K562 (cell line): ENCODE data around the gene PSMC1. TPM values are rescaled to one million over a fixed set of nuclear protein-coding genes. Genes with fewer than 3 reads are reported as not detected.

Experiments used
- ATAC-seq: fragments of 200-7000 bp; cut with Tn5 transposase; 3 replicates; pipeline ENCODE4 v1.9.1; 2020; ENCODE audit warnings: moderate library complexity
- BruUV-seq: library from RNA; stranded (reverse); fragments of 400-500 nt; replicated peaks from 2 replicates; lab custom pipeline; 2021; lab: Mats Ljungman, UMichigan
- CTCF ChIA-PET: fragments of 300-600 bp; formaldehyde crosslinking; extraction: SDS; loops from one replicate; lab custom pipeline; 2021; ENCODE audit warnings: low intra/inter-chr PET ratio; lab: Yijun Ruan, JAX
- POLR2A ChIA-PET: fragments of 300-600, 350-650 bp; sonication (Branson Sonifier 250); formaldehyde crosslinking; extraction: SDS; loops from one replicate; lab custom pipeline; 2021; ENCODE audit warnings: antibody characterized with exemption, inconsistent platforms; lab: Yijun Ruan, JAX
- DNase-seq, 4 experiments: peaks; one replicate each; pipeline versions ENCODE4 v3.0.0 to v3.0.0-alpha.2; 2011 to 2018; ENCODE audit warnings: low spot score in 3 of 4, mixed read lengths in 3 of 4; ENCODE audit errors: extremely low read depth in 1 of 4
- FAIRE-seq: peaks from 2 replicates; lab custom pipeline; 2011; peaks lifted over from hg19 to GRCh38; lab: Jason Lieb, UNC
- H2AFZ ChIP-seq: 2 replicates; pipeline ENCODE4 v1.6.0; 2011; ENCODE audit warnings: low read depth, low read length, control low read depth, inconsistent platforms
- H3K27ac ChIP-seq: fragments of 200-600 bp; 3 replicates; pipeline ENCODE4 v1.8.0; 2011; ENCODE audit warnings: low read depth, mild to moderate bottlenecking, control low read depth, inconsistent platforms, low read length, moderate library complexity, mixed read lengths; ENCODE audit errors: extremely low read depth
- H3K27me3 ChIP-seq, 2 experiments: fragments of 300-600 bp in 1 of 2; 2 replicates in 1 of 2; 3 replicates in 1 of 2; pipeline versions ENCODE4 v1.6.0 to v1.8.0; 2011; ENCODE audit warnings: inconsistent platforms in 2 of 2, low read length in 2 of 2, mild to moderate bottlenecking in 1 of 2, mixed read lengths in 1 of 2, moderate library complexity in 1 of 2; ENCODE audit not compliant: control insufficient read depth in 2 of 2, insufficient read depth in 2 of 2
- H3K36me3 ChIP-seq: fragments of 300-600 bp; 3 replicates; pipeline ENCODE4 v1.8.0; 2011; ENCODE audit warnings: mild to moderate bottlenecking, low read length, inconsistent platforms; ENCODE audit not compliant: control insufficient read depth, insufficient read depth
- H3K4me1 ChIP-seq, 2 experiments: fragments of 200-600 bp in 1 of 2; replicated peaks in 1 of 2; 2 replicates in 1 of 2; 3 replicates in 1 of 2; pipeline versions ENCODE4 v1.5.1 to v1.8.0; 2011; ENCODE audit warnings: inconsistent platforms in 2 of 2, low read length in 2 of 2, mild to moderate bottlenecking in 1 of 2, mixed read lengths in 1 of 2, moderate library complexity in 1 of 2; ENCODE audit not compliant: control insufficient read depth in 2 of 2, insufficient read depth in 2 of 2
- H3K4me2 ChIP-seq: 2 replicates; pipeline ENCODE4 v1.6.1; 2011; ENCODE audit warnings: low read length, control low read depth, inconsistent platforms, mixed read lengths; ENCODE audit not compliant: insufficient read depth
- H3K4me3 ChIP-seq: fragments of 200-600 bp; sonication (generic), shearing (Covaris generic); 2 replicates; pipeline ENCODE4 v1.5.1; 2016; ENCODE audit warnings: control low read depth, inconsistent platforms
- H3K79me2 ChIP-seq: fragments of 200-600 bp; 3 replicates; pipeline ENCODE4 v1.8.0; 2011; ENCODE audit warnings: low read length, inconsistent platforms; ENCODE audit not compliant: control insufficient read depth, insufficient read depth
- H3K9ac ChIP-seq, 2 experiments: 2 replicates each; pipeline versions ENCODE4 v1.6.0 to v1.6.1; 2011; ENCODE audit warnings: low read depth in 2 of 2, low read length in 2 of 2, control low read depth in 1 of 2, inconsistent platforms in 1 of 2, mild to moderate bottlenecking in 1 of 2, mixed read lengths in 1 of 2; ENCODE audit not compliant: insufficient read depth in 1 of 2
- H3K9me1 ChIP-seq: one replicate; pipeline ENCODE4 v1.6.0; 2011; ENCODE audit warnings: inconsistent platforms, mild to moderate bottlenecking, low read length, moderate library complexity; ENCODE audit not compliant: control insufficient read depth, insufficient read depth
- H3K9me3 ChIP-seq: replicated peaks from 2 replicates; pipeline ENCODE4 v1.5.1; 2011; ENCODE audit warnings: low read depth, low read length, inconsistent platforms; ENCODE audit not compliant: control insufficient read depth, insufficient read depth
- H4K20me1 ChIP-seq: replicated peaks from 2 replicates; pipeline ENCODE4 v1.6.1; 2011; ENCODE audit warnings: low read length, inconsistent platforms, mixed read lengths; ENCODE audit not compliant: control insufficient read depth, insufficient read depth
- ARNT ChIP-seq, 2 experiments: fragments of 450-650 bp; IDR thresholded peaks; 2 replicates each; pipeline ENCODE4 v1.6.1; 2016; ENCODE audit warnings: mild to moderate bottlenecking in 1 of 2
- BCOR ChIP-seq: fragments of 450-650 bp; IDR thresholded peaks from 2 replicates; pipeline ENCODE4 v1.6.1; 2016
- DNMT1 ChIP-seq: fragments of 450-650 bp; IDR thresholded peaks from 2 replicates; pipeline ENCODE4 v1.6.1; 2016; ENCODE audit warnings: antibody characterized with exemption, mild to moderate bottlenecking
- EGR1 ChIP-seq: fragments of 450-650 bp; conservative IDR thresholded peaks from 2 replicates; pipeline ENCODE4 v1.6.1; 2017; ENCODE audit warnings: mild to moderate bottlenecking
- HEY1 ChIP-seq: fragments of 250-450 bp; sonication (Bioruptor Pico); IDR thresholded peaks from 2 replicates; pipeline ENCODE4 v1.5.0; 2020; ENCODE audit warnings: mild to moderate bottlenecking, moderate library complexity, borderline replicate concordance
- HOXB6 ChIP-seq: fragments of 250-450 bp; sonication (Bioruptor Pico); IDR thresholded peaks from 2 replicates; pipeline ENCODE4 v1.5.1; 2022; ENCODE audit warnings: mild to moderate bottlenecking, borderline replicate concordance
- JUNB ChIP-seq: fragments of 450-650 bp; formaldehyde crosslinking; conservative IDR thresholded peaks from 2 replicates; pipeline ENCODE4 v1.4.0; 2020; ENCODE audit warnings: mild to moderate bottlenecking
- L3MBTL2 ChIP-seq: fragments of 450-650 bp; IDR thresholded peaks from 2 replicates; pipeline ENCODE4 v1.6.1; 2016; ENCODE audit warnings: mild to moderate bottlenecking, moderate library complexity
- RBM17 ChIP-seq: fragments of 200-400 bp; formaldehyde crosslinking; IDR thresholded peaks from 2 replicates; pipeline ENCODE4 v1.6.1; 2017; ENCODE audit warnings: low read depth, mild to moderate bottlenecking, low read length, borderline replicate concordance
- SRSF3 ChIP-seq: fragments of 200-400 bp; formaldehyde crosslinking; IDR thresholded peaks from 2 replicates; pipeline ENCODE4 v1.6.1; 2016; ENCODE audit warnings: mild to moderate bottlenecking, low read length, moderate library complexity; ENCODE audit not compliant: insufficient read depth
- TAF15 ChIP-seq: fragments of 200-400 bp; formaldehyde crosslinking; IDR thresholded peaks from 2 replicates; pipeline ENCODE4 v1.6.1; 2017; ENCODE audit warnings: mild to moderate bottlenecking, low read depth, low read length, moderate library complexity
- TRIM24 ChIP-seq, 2 experiments: fragments of 450-650 bp; IDR thresholded peaks; 2 replicates each; pipeline ENCODE4 v1.6.1; 2016
- ZNF217 ChIP-seq: sonication (generic); formaldehyde crosslinking; IDR thresholded peaks from 2 replicates; pipeline ENCODE4 v1.8.0; 2022; ENCODE audit warnings: mild to moderate bottlenecking, missing genetic modification reagents
- ZNF239 ChIP-seq: fragments of 250-450 bp; sonication (Bioruptor Pico); IDR thresholded peaks from 2 replicates; pipeline ENCODE4 v1.4.0; 2020; ENCODE audit warnings: mild to moderate bottlenecking
- ZNF77 ChIP-seq: fragments of 250-450 bp; sonication (Bioruptor Pico); IDR thresholded peaks from 2 replicates; pipeline ENCODE4 v1.5.0; 2020
- WGBS: fragments of 100-300 bp; shearing (Covaris generic); methylation state at CpG from one replicate; pipeline ENCODE4 v1.1.6; 2016; ENCODE audit warnings: low coverage, mixed read lengths; ENCODE audit not compliant: insufficient coverage; ENCODE audit errors: missing lambda C conversion rate; 5-methylcytosine and 5-hydroxymethylcytosine counted together
- in situ Hi-C: fragments of 300-500 bp; cut with MboI; formaldehyde crosslinking; loops from 4 replicates; pipeline ENCODE4 v1.15.0; 2018; ENCODE audit warnings: inconsistent platforms, mixed read lengths
- intact Hi-C: fragments of 100-400 bp; cut with micrococcal nuclease; formaldehyde crosslinking; loops from 2 replicates; pipeline ENCODE4 v1.14.2; 2022
- polyA plus RNA-seq, 8 experiments: library from polyadenylated mRNA; depleted of rRNA in 4 of 8; stranded (reverse) in 5 of 8; unstranded in 3 of 8; fragments of >200 nt; fragmentation: Nextera tagmentation in 2 of 8; fragmentation: Illumina TruSeq in 1 of 8; extraction: Ambion mirVana in 2 of 8; extraction: Trizol in 1 of 8; gene quantifications; 2 replicates each; pipeline versions ENCODE4 v1.2.1 to v1.2.3, GENCODE V29; 2011 to 2014; ENCODE audit warnings: inconsistent platforms in 1 of 8, missing spikeins in 1 of 8
- total RNA-seq, 7 experiments: library from RNA; depleted of rRNA in 6 of 7; stranded (reverse); fragments of >200 nt in 6 of 7; fragmentation: Illumina TruSeq in 2 of 7; extraction: Trizol in 2 of 7; gene quantifications; 2 replicates each; pipeline versions ENCODE4 v1.2.1 to v1.2.3, GENCODE V29; 2011 to 2021; ENCODE audit warnings: low replicate concordance in 1 of 7
- TF ChIP-seq, protein P1 (sequence below): fragments of 450-650 bp; formaldehyde crosslinking; conservative IDR thresholded peaks from 2 replicates; pipeline ENCODE4 v1.4.0; 2022; ENCODE audit warnings: mild to moderate bottlenecking, missing genetic modification characterization
- TF ChIP-seq, protein P2 (sequence below): fragments of 250-450 bp; sonication (Bioruptor Pico); IDR thresholded peaks from 2 replicates; pipeline ENCODE4 v1.4.0; 2020
- TF ChIP-seq, protein P3 (sequence below): fragments of 450-650 bp; formaldehyde crosslinking; IDR thresholded peaks from 2 replicates; pipeline ENCODE4 v1.4.0; 2020; ENCODE audit warnings: mild to moderate bottlenecking, moderate library complexity

Gene PSMC1
- total and polyA plus RNA-seq, 9 of the 15 experiments (the other 6 are each of a cell fraction or from before 2014, with no cell fraction given), result 87.8 to 276 (median 165) TPM

DNA sequence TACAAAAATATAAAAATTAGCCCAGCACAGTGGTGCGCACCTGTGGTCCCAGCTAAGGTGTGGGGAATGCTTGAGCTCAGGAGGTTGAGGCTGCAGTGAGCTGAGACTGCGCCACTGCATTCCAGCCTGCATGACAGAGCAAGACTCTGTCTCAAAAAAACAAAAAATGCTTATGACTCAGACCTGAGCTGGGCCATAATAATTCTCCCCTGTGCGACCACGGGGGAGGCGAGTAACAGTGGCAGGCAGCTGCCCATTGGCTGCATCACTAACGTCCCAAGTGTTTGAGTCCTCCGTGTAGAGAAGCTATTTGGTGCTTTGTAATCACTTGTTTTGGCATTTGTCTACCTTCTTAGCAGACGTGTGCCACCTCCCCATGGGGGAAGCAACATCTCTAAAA is 24.9 kb downstream of the PSMC1 start:
- Histone ChIP-seq H4K20me1 (no peaks in the 10 kb centered on the region), H3K4me3 (no peak overlapping the region), H3K9ac (no peak overlapping the region), H3K4me1 (peaks cover 0 to 4% of the 10 kb centered on the region in 2 experiments; a peak in 2 of 5 replicates), H3K27me3 (no peaks in the 10 kb centered on the region), H3K4me2 (no peak overlapping the region), H3K79me2 (no peaks in the 10 kb centered on the region), H3K9me3 (no peaks in the 10 kb centered on the region), H3K9me1 (no peaks in the 10 kb centered on the region), H3K27ac (no peak overlapping the region), H2AFZ (no peak overlapping the region), H3K36me3 (peaks cover 14% of the 10 kb centered on the region; the same call in 2 of the 3 replicates)
- TF ChIP-seq, protein P1, sequence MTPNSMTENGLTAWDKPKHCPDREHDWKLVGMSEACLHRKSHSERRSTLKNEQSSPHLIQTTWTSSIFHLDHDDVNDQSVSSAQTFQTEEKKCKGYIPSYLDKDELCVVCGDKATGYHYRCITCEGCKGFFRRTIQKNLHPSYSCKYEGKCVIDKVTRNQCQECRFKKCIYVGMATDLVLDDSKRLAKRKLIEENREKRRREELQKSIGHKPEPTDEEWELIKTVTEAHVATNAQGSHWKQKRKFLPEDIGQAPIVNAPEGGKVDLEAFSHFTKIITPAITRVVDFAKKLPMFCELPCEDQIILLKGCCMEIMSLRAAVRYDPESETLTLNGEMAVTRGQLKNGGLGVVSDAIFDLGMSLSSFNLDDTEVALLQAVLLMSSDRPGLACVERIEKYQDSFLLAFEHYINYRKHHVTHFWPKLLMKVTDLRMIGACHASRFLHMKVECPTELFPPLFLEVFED (CRISPR knock-in tag), result no peak
- TF ChIP-seq, protein P2, sequence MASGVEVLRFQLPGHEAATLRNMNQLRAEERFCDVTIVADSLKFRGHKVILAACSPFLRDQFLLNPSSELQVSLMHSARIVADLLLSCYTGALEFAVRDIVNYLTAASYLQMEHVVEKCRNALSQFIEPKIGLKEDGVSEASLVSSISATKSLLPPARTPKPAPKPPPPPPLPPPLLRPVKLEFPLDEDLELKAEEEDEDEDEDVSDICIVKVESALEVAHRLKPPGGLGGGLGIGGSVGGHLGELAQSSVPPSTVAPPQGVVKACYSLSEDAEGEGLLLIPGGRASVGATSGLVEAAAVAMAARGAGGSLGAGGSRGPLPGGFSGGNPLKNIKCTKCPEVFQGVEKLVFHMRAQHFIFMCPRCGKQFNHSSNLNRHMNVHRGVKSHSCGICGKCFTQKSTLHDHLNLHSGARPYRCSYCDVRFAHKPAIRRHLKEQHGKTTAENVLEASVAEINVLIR, result no peak
- TF ChIP-seq L3MBTL2 (no peak), DNMT1 (no peak), SRSF3 (no peak), ZNF77 (CRISPR knock-in tag) (no peak), ZNF217 (CRISPR knock-in tag) (no peak), ZNF239 (no peak), TRIM24 (IDR thresholded peaks at IDR 0.05) (no peak), EGR1 (no peak), HEY1 (CRISPR knock-in tag) (no peak), TAF15 (no peak), RBM17 (no peak), BCOR (no peak), HOXB6 (CRISPR knock-in tag) (no peak), JUNB (CRISPR knock-in tag) (no peak), ARNT (IDR thresholded peaks at IDR 0.05) (no peak)
- TF ChIP-seq, protein P3, sequence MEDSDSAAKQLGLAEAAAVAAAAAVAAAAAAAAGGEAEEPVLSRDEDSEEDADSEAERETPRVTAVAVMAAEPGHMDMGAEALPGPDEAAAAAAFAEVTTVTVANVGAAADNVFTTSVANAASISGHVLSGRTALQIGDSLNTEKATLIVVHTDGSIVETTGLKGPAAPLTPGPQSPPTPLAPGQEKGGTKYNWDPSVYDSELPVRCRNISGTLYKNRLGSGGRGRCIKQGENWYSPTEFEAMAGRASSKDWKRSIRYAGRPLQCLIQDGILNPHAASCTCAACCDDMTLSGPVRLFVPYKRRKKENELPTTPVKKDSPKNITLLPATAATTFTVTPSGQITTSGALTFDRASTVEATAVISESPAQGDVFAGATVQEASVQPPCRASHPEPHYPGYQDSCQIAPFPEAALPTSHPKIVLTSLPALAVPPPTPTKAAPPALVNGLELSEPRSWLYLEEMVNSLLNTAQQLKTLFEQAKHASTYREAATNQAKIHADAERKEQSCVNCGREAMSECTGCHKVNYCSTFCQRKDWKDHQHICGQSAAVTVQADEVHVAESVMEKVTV (CRISPR knock-in tag), result no peak
- BruUV-seq, result no TSS peak
- 65% methylated on average over 7 of the region's 8 CpGs for WGBS
- DNase-seq (no peak), ATAC-seq (no peak), FAIRE-seq (no peak)
- ChIA-PET CTCF (no interaction called here), POLR2A (interaction anchor here (0.6 to 1.3 kb wide), 4 partner anchors 11 to 133 kb away, joined by 3 to 4 read pairs (median 4); no protein-coding TSS in a partner anchor)
- in situ Hi-C loops (no loop called here), intact Hi-C loops (no loop called here)
